ENCODE results near the gene AKR1D1. TPM values are rescaled to one million over a fixed set of nuclear protein-coding genes. Genes with fewer than 3 reads are reported as not detected.

Gene AKR1D1
- total RNA-seq, 1 donor from 2014 or later: not detected

GRCh38 chr7:138116141-138116540 lies 39.9 kb downstream of the AKR1D1 start:
- no peaks in the 10 kb centered on the region for H3K36me3 ChIP-seq
- TF ChIP-seq, protein P1, sequence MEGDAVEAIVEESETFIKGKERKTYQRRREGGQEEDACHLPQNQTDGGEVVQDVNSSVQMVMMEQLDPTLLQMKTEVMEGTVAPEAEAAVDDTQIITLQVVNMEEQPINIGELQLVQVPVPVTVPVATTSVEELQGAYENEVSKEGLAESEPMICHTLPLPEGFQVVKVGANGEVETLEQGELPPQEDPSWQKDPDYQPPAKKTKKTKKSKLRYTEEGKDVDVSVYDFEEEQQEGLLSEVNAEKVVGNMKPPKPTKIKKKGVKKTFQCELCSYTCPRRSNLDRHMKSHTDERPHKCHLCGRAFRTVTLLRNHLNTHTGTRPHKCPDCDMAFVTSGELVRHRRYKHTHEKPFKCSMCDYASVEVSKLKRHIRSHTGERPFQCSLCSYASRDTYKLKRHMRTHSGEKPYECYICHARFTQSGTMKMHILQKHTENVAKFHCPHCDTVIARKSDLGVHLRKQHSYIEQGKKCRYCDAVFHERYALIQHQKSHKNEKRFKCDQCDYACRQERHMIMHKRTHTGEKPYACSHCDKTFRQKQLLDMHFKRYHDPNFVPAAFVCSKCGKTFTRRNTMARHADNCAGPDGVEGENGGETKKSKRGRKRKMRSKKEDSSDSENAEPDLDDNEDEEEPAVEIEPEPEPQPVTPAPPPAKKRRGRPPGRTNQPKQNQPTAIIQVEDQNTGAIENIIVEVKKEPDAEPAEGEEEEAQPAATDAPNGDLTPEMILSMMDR (IDR thresholded peaks at IDR 0.05): no peak
- H3K4me1 ChIP-seq: no peaks in the 10 kb centered on the region
- no peaks in the 10 kb centered on the region for H3K9me3 ChIP-seq
- ATAC-seq (peak; percentile 45), DNase-seq (no peak)
- H3K27me3 ChIP-seq: no peaks in the 10 kb centered on the region
- H3K4me3 ChIP-seq: no peak overlapping the region
- no peak overlapping the region for H3K27ac ChIP-seq
- intact Hi-C loops (cut with DNase I): no loop called here

- H3K9me3 ChIP-seq: no peaks in the 10 kb centered on the region
- intact Hi-C loops (cut with DNase I): no loop called here
- H3K4me1 ChIP-seq: no peaks in the 10 kb centered on the region
- H3K36me3 ChIP-seq: no peaks in the 10 kb centered on the region
- ATAC-seq (no peak), DNase-seq (no peak)
- TF ChIP-seq, protein P1 (IDR thresholded peaks at IDR 0.05): no peak
- H3K4me3 ChIP-seq: no peak overlapping the region
- no peak overlapping the region for H3K27ac ChIP-seq
- H3K27me3 ChIP-seq: no peaks in the 10 kb centered on the region
Observed at GRCh38 chr7:138116892-138117291, 40.6 kb downstream of the AKR1D1 start.

GRCh38 chr7:138120140-138120827 lies 44.0 kb downstream of the AKR1D1 start:
- H3K27me3 ChIP-seq: no peaks in the 10 kb centered on the region
- intact Hi-C loops (cut with DNase I): no loop called here
- H3K9me3 ChIP-seq: no peaks in the 10 kb centered on the region
- ATAC-seq (no peak), DNase-seq (no peak)
- H3K27ac ChIP-seq: no peak overlapping the region
- no peaks in the 10 kb centered on the region for H3K36me3 ChIP-seq
- H3K4me3 ChIP-seq: no peak overlapping the region
- TF ChIP-seq, protein P1 (IDR thresholded peaks at IDR 0.05): no peak
- H3K4me1 ChIP-seq: no peaks in the 10 kb centered on the region

DNA sequence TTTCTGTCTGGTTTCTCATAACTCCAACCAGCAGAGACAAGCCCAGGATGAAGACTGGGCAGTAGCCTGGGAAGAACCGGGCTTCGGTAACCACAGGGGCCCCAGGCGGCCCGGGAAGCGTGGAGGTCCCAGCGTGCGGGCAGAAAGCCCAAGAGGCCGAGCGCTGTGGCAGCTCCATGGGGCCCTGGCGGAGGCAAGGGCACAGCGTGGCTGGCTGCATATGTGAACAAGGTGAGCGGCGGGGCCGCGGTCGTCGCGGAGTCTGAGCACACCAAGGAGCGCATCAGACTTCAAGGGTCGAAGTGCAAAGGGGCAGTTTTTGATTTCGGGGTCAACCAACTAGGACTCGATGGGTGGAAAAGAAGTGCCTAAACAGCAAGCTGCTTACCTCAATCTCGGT lies 45.9 kb downstream of the AKR1D1 start:
- intact Hi-C loops (cut with DNase I): no loop called here

DNA sequence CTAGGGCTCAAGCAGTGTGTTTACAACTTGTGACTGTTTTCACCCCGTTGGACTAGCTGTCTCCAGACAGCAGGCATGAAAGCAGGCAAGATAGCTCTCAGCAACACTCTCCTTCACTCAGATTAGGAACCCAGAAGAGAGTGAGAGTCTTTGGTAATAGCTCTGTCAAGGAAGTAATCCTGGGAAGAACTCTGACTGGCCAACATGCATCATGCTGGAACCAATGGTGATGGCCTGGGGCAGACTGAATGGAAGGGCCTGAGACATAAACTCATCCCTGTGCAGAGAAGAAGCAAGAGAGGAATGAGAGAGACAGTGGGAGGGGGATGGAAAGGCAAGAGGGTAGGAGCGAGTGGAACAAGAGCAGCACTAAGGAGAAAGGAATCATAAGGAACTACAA lies 48.9 kb downstream of the AKR1D1 start:
- peak; percentile 14 for ATAC-seq
- TF ChIP-seq, protein P1 (IDR thresholded peaks at IDR 0.05): no peak
- no peaks in the 10 kb centered on the region for H3K4me1 ChIP-seq
- H3K9me3 ChIP-seq: no peaks in the 10 kb centered on the region
- DNase-seq: no peak
- intact Hi-C loops (cut with DNase I): no loop called here
- H3K27me3 ChIP-seq: no peaks in the 10 kb centered on the region
- H3K27ac ChIP-seq: peak overlapping the region; percentile 30
- no peak overlapping the region for H3K4me3 ChIP-seq
- H3K36me3 ChIP-seq: no peaks in the 10 kb centered on the region

More for the DNA sequence above, 45.9 kb downstream of the AKR1D1 start:
- Histone ChIP-seq H3K9me3 (no peaks in the 10 kb centered on the region), H3K36me3 (no peaks in the 10 kb centered on the region), H3K27me3 (no peaks in the 10 kb centered on the region), H3K27ac (no peak overlapping the region), H3K4me1 (no peaks in the 10 kb centered on the region), H3K4me3 (no peak overlapping the region)
- TF ChIP-seq, protein P1 (IDR thresholded peaks at IDR 0.05): no peak
- ATAC-seq (no peak), DNase-seq (no peak)
